ENCODE measurements around the gene ARHGAP28.

The ARHGAP28 gene

DNA sequence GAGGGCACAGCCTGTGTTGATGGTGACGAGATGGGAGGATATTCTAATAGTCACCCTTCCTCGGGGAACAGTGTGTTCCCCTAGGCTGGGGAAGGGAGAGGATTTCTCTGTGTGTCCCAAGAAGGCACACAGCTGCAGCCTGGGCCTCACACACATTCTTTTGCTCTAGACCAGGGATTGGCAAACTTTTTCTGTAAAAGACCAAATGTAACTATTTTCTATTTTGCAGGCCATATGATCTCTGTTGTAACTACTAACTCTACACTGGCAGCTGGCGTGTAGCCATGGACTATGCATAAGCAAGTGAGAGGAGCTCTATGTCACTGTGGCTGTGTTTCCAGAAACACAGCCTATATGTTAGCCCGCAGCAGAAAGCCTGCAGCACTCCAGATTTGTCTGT, 65.8 kb downstream of the ARHGAP28 start:
- peak; percentile 60 for DNase-seq
- Histone ChIP-seq H3K9ac (ENCODE audit: low read length) (no peak overlapping the region), H3K27me3 (ENCODE audit: control insufficient read depth in 1 of 2, insufficient read depth in 1 of 2, low read length in 2 of 2) (no peaks in the 10 kb centered on the region), H3K36me3 (ENCODE audit: control insufficient read depth in 1 of 2, insufficient read depth in 2 of 2, low read depth in 1 of 2, low read length in 2 of 2) (peaks cover 0 to 3% of the 10 kb centered on the region in 2 experiments), H3K27ac (ENCODE audit: low read length, poor library complexity, severe bottlenecking) (no peak overlapping the region), H3K14ac (ENCODE audit: low read length in 2 of 2) (no peak overlapping the region), H2BK5ac (ENCODE audit: low read depth, low read length, poor library complexity, severe bottlenecking) (no peak overlapping the region), H2BK15ac (ENCODE audit: low read depth, poor library complexity, severe bottlenecking) (no peak overlapping the region), H2BK12ac (ENCODE audit: low read length in 2 of 2) (no peak overlapping the region), H3K4ac (ENCODE audit: low read depth in 1 of 2, low read length in 2 of 2) (no peak overlapping the region), H3K4me3 (ENCODE audit: insufficient read depth in 1 of 2, low read depth in 1 of 2, low read length in 2 of 2) (no peak overlapping the region), H3K4me1 (ENCODE audit: control insufficient read depth, insufficient read depth, low read depth, low read length) (no peaks in the 10 kb centered on the region), H2AFZ (ENCODE audit: low read depth, low read length) (no peak overlapping the region), H3K18ac (ENCODE audit: low read depth in 1 of 2, low read length in 2 of 2) (peak overlapping the region; percentile 46 to 47), H4K8ac (ENCODE audit: low read length) (peak overlapping the region; percentile 19), H2BK120ac (ENCODE audit: low read depth, low read length) (no peak overlapping the region), H3K23ac (ENCODE audit: low read length in 2 of 2) (no peak overlapping the region), H3K79me1 (replicated peaks; ENCODE audit: low read length, poor library complexity, severe bottlenecking) (no peaks in the 10 kb centered on the region), H3K4me2 (ENCODE audit: low read length, poor library complexity, severe bottlenecking) (no peak overlapping the region), H3K9me3 (ENCODE audit: control insufficient read depth, low read length) (no peaks in the 10 kb centered on the region), H4K91ac (ENCODE audit: low read length) (no peak overlapping the region), H2AK5ac (ENCODE audit: low read length, severe bottlenecking) (no peak overlapping the region)
- WGBS, result 82% methylated on average over 4 of the region's 4 CpGs

GRCh38 chr18:6796511-6796910, 67.0 kb downstream of the ARHGAP28 start:
- no peak overlapping the region for H3K4me2 ChIP-seq (ENCODE audit: low read length, poor library complexity, severe bottlenecking)
- no peak for DNase-seq
- 80% methylated on average over 1 of the region's 3 CpGs for WGBS
- peaks cover 0 to 3% of the 10 kb centered on the region in 2 experiments for H3K36me3 ChIP-seq (ENCODE audit: control insufficient read depth in 1 of 2, insufficient read depth in 2 of 2, low read depth in 1 of 2, low read length in 2 of 2)
- H3K4me1 ChIP-seq (ENCODE audit: control insufficient read depth, insufficient read depth, low read depth, low read length), result no peaks in the 10 kb centered on the region
- H3K23ac ChIP-seq (ENCODE audit: low read length in 2 of 2), result no peak overlapping the region
- no peak overlapping the region for H2AK5ac ChIP-seq (ENCODE audit: low read length, severe bottlenecking)
- H3K14ac ChIP-seq (ENCODE audit: low read length in 2 of 2), result no peak overlapping the region
- H2BK5ac ChIP-seq (ENCODE audit: low read depth, low read length, poor library complexity, severe bottlenecking), result no peak overlapping the region
- H4K8ac ChIP-seq (ENCODE audit: low read length), result no peak overlapping the region
- H3K27ac ChIP-seq (ENCODE audit: low read length, poor library complexity, severe bottlenecking), result no peak overlapping the region
- no peak overlapping the region for H2BK120ac ChIP-seq (ENCODE audit: low read depth, low read length)
- no peak overlapping the region for H3K18ac ChIP-seq (ENCODE audit: low read depth in 1 of 2, low read length in 2 of 2)
- no peak overlapping the region for H2BK15ac ChIP-seq (ENCODE audit: low read depth, poor library complexity, severe bottlenecking)
- H3K79me1 ChIP-seq (replicated peaks; ENCODE audit: low read length, poor library complexity, severe bottlenecking), result no peaks in the 10 kb centered on the region
- no peak overlapping the region for H2AFZ ChIP-seq (ENCODE audit: low read depth, low read length)
- no peak overlapping the region for H3K4ac ChIP-seq (ENCODE audit: low read depth in 1 of 2, low read length in 2 of 2)
- no peak overlapping the region for H2BK12ac ChIP-seq (ENCODE audit: low read length in 2 of 2)
- no peak overlapping the region for H3K4me3 ChIP-seq (ENCODE audit: insufficient read depth in 1 of 2, low read depth in 1 of 2, low read length in 2 of 2)
- no peak overlapping the region for H4K91ac ChIP-seq (ENCODE audit: low read length)
- H3K27me3 ChIP-seq (ENCODE audit: control insufficient read depth in 1 of 2, insufficient read depth in 1 of 2, low read length in 2 of 2), result no peaks in the 10 kb centered on the region
- no peak overlapping the region for H3K9ac ChIP-seq (ENCODE audit: low read length)
- no peaks in the 10 kb centered on the region for H3K9me3 ChIP-seq (ENCODE audit: control insufficient read depth, low read length)

DNA sequence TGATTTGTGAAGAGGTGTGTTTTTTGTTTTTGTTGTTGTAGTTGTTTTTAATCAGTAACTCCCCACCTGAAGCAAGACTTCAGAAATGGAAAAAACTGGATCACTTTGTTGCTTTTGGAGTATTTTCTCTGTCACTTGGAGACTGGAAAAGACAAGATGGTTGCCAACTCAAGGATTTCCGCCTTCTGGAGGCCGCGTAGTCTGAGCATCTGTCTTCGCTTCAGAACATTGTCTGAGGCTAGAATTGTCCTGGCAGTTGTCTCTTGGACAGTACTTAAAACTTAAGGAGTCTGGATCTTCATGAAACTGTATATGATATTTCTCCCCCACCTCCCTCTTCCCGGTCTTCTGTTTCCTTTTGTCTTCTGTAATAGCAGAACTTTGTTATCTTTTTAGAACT, 67.7 kb downstream of the ARHGAP28 start:
- no peak overlapping the region for H3K9ac ChIP-seq (ENCODE audit: low read length)
- no peak overlapping the region for H4K8ac ChIP-seq (ENCODE audit: low read length)
- H2BK120ac ChIP-seq (ENCODE audit: low read depth, low read length), result no peak overlapping the region
- WGBS, result 100% methylated on average over 4 of the region's 5 CpGs
- no peaks in the 10 kb centered on the region for H3K27me3 ChIP-seq (ENCODE audit: control insufficient read depth in 1 of 2, insufficient read depth in 1 of 2, low read length in 2 of 2)
- H2BK5ac ChIP-seq (ENCODE audit: low read depth, low read length, poor library complexity, severe bottlenecking), result no peak overlapping the region
- no peak overlapping the region for H2BK15ac ChIP-seq (ENCODE audit: low read depth, poor library complexity, severe bottlenecking)
- no peaks in the 10 kb centered on the region for H3K79me1 ChIP-seq (replicated peaks; ENCODE audit: low read length, poor library complexity, severe bottlenecking)
- H3K18ac ChIP-seq (ENCODE audit: low read depth in 1 of 2, low read length in 2 of 2), result no peak overlapping the region
- no peak overlapping the region for H3K4me3 ChIP-seq (ENCODE audit: insufficient read depth in 1 of 2, low read depth in 1 of 2, low read length in 2 of 2)
- no peak for DNase-seq
- no peak overlapping the region for H4K91ac ChIP-seq (ENCODE audit: low read length)
- H3K27ac ChIP-seq (ENCODE audit: low read length, poor library complexity, severe bottlenecking), result no peak overlapping the region
- no peak overlapping the region for H3K14ac ChIP-seq (ENCODE audit: low read length in 2 of 2)
- no peak overlapping the region for H2AFZ ChIP-seq (ENCODE audit: low read depth, low read length)
- H2BK12ac ChIP-seq (ENCODE audit: low read length in 2 of 2), result no peak overlapping the region
- H2AK5ac ChIP-seq (ENCODE audit: low read length, severe bottlenecking), result no peak overlapping the region
- H3K9me3 ChIP-seq (ENCODE audit: control insufficient read depth, low read length), result no peaks in the 10 kb centered on the region
- no peak overlapping the region for H3K23ac ChIP-seq (ENCODE audit: low read length in 2 of 2)
- no peak overlapping the region for H3K4me2 ChIP-seq (ENCODE audit: low read length, poor library complexity, severe bottlenecking)
- H3K4ac ChIP-seq (ENCODE audit: low read depth in 1 of 2, low read length in 2 of 2), result no peak overlapping the region
- no peaks in the 10 kb centered on the region for H3K4me1 ChIP-seq (ENCODE audit: control insufficient read depth, insufficient read depth, low read depth, low read length)
- H3K36me3 ChIP-seq (ENCODE audit: control insufficient read depth in 1 of 2, insufficient read depth in 2 of 2, low read depth in 1 of 2, low read length in 2 of 2), result peaks cover 0 to 3% of the 10 kb centered on the region in 2 experiments

DNA sequence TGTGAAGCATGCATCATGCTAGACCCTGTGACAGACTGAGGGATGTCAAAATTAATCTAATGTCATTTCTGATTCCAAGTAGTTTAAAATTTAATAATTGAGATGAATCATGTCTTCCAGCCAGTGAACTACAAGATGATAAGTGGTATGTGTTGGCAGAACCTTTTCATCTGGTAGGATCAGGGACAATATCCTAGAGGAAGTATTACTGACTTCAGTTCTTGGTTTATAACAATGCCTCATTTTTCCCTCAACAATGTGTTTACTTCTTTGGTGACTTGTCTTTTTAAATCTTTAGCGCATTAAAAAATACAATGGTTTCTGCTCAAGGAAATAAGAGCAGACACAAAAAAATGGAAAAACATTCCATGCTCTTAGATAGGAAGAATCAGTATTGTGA, 69.4 kb downstream of the ARHGAP28 start:
- H3K4me3 ChIP-seq (ENCODE audit: insufficient read depth in 1 of 2, low read depth in 1 of 2, low read length in 2 of 2), result no peak overlapping the region

More for the DNA sequence above, 69.4 kb downstream of the ARHGAP28 start:
- H3K27ac ChIP-seq (ENCODE audit: low read length, poor library complexity, severe bottlenecking), result no peak overlapping the region
- H4K91ac ChIP-seq (ENCODE audit: low read length), result no peak overlapping the region
- no peak overlapping the region for H3K23ac ChIP-seq (ENCODE audit: low read length in 2 of 2)
- peaks cover 0 to 3% of the 10 kb centered on the region in 2 experiments for H3K36me3 ChIP-seq (ENCODE audit: control insufficient read depth in 1 of 2, insufficient read depth in 2 of 2, low read depth in 1 of 2, low read length in 2 of 2)
- no peak overlapping the region for H3K14ac ChIP-seq (ENCODE audit: low read length in 2 of 2)
- no peak overlapping the region for H3K9ac ChIP-seq (ENCODE audit: low read length)
- peaks cover 3% of the 10 kb centered on the region for H3K9me3 ChIP-seq (ENCODE audit: control insufficient read depth, low read length)
- no peaks in the 10 kb centered on the region for H3K27me3 ChIP-seq (ENCODE audit: control insufficient read depth in 1 of 2, insufficient read depth in 1 of 2, low read length in 2 of 2)
- no peak overlapping the region for H4K8ac ChIP-seq (ENCODE audit: low read length)
- H2BK15ac ChIP-seq (ENCODE audit: low read depth, poor library complexity, severe bottlenecking), result no peak overlapping the region
- H2AFZ ChIP-seq (ENCODE audit: low read depth, low read length), result no peak overlapping the region
- H3K18ac ChIP-seq (ENCODE audit: low read depth in 1 of 2, low read length in 2 of 2), result no peak overlapping the region
- WGBS, result no CpG with 5 or more reads among the region's 1 CpG
- no peaks in the 10 kb centered on the region for H3K79me1 ChIP-seq (replicated peaks; ENCODE audit: low read length, poor library complexity, severe bottlenecking)
- no peak overlapping the region for H2BK12ac ChIP-seq (ENCODE audit: low read length in 2 of 2)
- H2AK5ac ChIP-seq (ENCODE audit: low read length, severe bottlenecking), result no peak overlapping the region
- no peak for DNase-seq
- no peak overlapping the region for H2BK120ac ChIP-seq (ENCODE audit: low read depth, low read length)
- no peak overlapping the region for H3K4me2 ChIP-seq (ENCODE audit: low read length, poor library complexity, severe bottlenecking)
- H3K4me1 ChIP-seq (ENCODE audit: control insufficient read depth, insufficient read depth, low read depth, low read length), result no peaks in the 10 kb centered on the region
- no peak overlapping the region for H3K4ac ChIP-seq (ENCODE audit: low read depth in 1 of 2, low read length in 2 of 2)
- H2BK5ac ChIP-seq (ENCODE audit: low read depth, low read length, poor library complexity, severe bottlenecking), result no peak overlapping the region
